Ascending aorta (tissue), 2 donors: ENCODE measurements around the gene NHERF2. TPM values are rescaled to one million over a fixed set of nuclear protein-coding genes. Genes with fewer than 3 reads are reported as not detected.

Experiments
- DNase-seq, 2 donors: peaks; one replicate each; pipeline ENCODE4 v3.0.0-alpha.2; 2019; ENCODE audit warnings: low spot score in 2 of 2
- H3K27ac ChIP-seq, 2 donors: fragments of 200-600 bp; sonication (generic); one replicate each; pipeline ENCODE4 v1.5.1; 2016 to 2017; ENCODE audit warnings: mild to moderate bottlenecking in 1 of 2
- H3K27me3 ChIP-seq: fragments of 200-600 bp; sonication (generic); one replicate; pipeline ENCODE4 v1.5.1; 2017
- H3K36me3 ChIP-seq, 2 donors: fragments of 200-600 bp; sonication (generic); one replicate each; pipeline ENCODE4 v1.5.1; 2016
- H3K4me1 ChIP-seq, 2 donors: fragments of 200-600 bp; sonication (generic); one replicate each; pipeline ENCODE4 v1.5.1; 2016 to 2017; ENCODE audit warnings: mild to moderate bottlenecking in 1 of 2
- H3K4me3 ChIP-seq, 2 donors: fragments of 200-600 bp; sonication (generic); one replicate each; pipeline ENCODE4 v1.5.1; 2016 to 2017; ENCODE audit warnings: mild to moderate bottlenecking in 1 of 2
- H3K9me3 ChIP-seq, 2 donors: fragments of 200-600 bp; sonication (generic); one replicate each; pipeline ENCODE4 v1.5.1; 2016
- intact Hi-C: fragments of 100-400 bp; cut with DNase I; formaldehyde crosslinking; loops from one replicate; pipeline ENCODE4 v1.15.1; 2023
- total RNA-seq: library from RNA; depleted of rRNA; stranded (reverse); fragments of >200 nt; gene quantifications from one replicate; pipeline ENCODE4 v1.1.0, GENCODE V29; 2016
- TF ChIP-seq, protein P1 (sequence below), 3 experiments: fragments of 200-600 bp in 2 of 3; fragments of 450-650 bp in 1 of 3; sonication (generic) in 2 of 3; IDR thresholded peaks; one replicate each; pipeline ENCODE4 v1.5.1; 2016 to 2019; ENCODE audit warnings: antibody characterized with exemption in 3 of 3, mild to moderate bottlenecking in 1 of 3, moderate library complexity in 1 of 3

The NHERF2 gene
- total RNA-seq, 1 donor from 2014 or later: 123 TPM

DNA sequence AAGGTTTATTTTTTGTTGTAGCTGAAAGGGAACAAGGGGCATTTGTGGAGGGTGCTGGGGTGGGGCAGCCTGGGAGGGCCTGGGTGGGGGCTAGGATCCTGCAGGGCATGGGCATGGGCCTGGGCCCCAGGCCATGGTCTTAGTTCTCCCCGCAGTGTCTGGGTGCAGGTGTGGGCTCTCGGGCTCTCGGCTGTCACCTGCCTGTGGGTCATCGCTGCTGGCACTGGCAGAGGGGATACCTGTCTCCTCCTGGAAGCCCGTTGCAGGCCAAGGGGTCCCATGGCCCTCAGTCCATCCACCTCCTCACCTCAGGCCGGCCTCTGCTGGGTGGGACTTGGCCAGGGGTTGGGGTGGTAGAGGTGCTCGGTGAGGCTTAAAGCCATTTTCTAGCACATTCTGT is 51.4 kb downstream of the NHERF2 start:
- no peaks in the 10 kb centered on the region for H3K4me1 ChIP-seq
- no peaks in the 10 kb centered on the region for H3K9me3 ChIP-seq
- TF ChIP-seq, protein P1, sequence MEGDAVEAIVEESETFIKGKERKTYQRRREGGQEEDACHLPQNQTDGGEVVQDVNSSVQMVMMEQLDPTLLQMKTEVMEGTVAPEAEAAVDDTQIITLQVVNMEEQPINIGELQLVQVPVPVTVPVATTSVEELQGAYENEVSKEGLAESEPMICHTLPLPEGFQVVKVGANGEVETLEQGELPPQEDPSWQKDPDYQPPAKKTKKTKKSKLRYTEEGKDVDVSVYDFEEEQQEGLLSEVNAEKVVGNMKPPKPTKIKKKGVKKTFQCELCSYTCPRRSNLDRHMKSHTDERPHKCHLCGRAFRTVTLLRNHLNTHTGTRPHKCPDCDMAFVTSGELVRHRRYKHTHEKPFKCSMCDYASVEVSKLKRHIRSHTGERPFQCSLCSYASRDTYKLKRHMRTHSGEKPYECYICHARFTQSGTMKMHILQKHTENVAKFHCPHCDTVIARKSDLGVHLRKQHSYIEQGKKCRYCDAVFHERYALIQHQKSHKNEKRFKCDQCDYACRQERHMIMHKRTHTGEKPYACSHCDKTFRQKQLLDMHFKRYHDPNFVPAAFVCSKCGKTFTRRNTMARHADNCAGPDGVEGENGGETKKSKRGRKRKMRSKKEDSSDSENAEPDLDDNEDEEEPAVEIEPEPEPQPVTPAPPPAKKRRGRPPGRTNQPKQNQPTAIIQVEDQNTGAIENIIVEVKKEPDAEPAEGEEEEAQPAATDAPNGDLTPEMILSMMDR (IDR thresholded peaks at IDR 0.05): no peak
- H3K27me3 ChIP-seq: no peaks in the 10 kb centered on the region
- H3K27ac ChIP-seq: no peak overlapping the region
- peaks cover 65 to 86% of the 10 kb centered on the region in 2 donors for H3K36me3 ChIP-seq
- H3K4me3 ChIP-seq: no peak overlapping the region
- DNase-seq: no peak
- intact Hi-C loops: no loop called here

DNA sequence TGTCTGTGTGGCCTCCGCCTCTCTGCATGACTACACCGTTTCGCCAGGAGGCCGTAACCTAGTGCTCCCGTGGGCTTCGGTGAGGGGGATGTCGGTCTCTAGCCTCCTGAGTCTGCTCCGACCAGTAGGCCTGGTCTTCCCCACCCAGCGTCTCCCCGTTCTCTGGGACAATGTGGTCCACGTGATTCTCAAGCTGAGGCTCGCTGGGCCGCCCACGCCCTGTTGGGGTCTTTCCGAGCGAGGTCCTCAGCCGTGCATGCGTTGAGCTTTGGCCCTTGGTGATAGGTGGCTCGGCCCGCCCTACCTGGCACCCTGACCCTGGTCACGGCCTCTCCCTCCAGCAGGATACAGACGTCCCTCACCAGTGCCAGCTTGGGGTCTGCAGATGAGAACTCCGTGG is 52.0 kb downstream of the NHERF2 start:
- intact Hi-C loops: no loop called here
- TF ChIP-seq, protein P1 (IDR thresholded peaks at IDR 0.05): no peak
- peaks cover 60 to 86% of the 10 kb centered on the region in 2 donors for H3K36me3 ChIP-seq
- no peak overlapping the region for H3K27ac ChIP-seq
- no peaks in the 10 kb centered on the region for H3K27me3 ChIP-seq
- no peaks in the 10 kb centered on the region for H3K4me1 ChIP-seq
- H3K9me3 ChIP-seq: no peaks in the 10 kb centered on the region
- no peak overlapping the region for H3K4me3 ChIP-seq
- DNase-seq: no peak

DNA sequence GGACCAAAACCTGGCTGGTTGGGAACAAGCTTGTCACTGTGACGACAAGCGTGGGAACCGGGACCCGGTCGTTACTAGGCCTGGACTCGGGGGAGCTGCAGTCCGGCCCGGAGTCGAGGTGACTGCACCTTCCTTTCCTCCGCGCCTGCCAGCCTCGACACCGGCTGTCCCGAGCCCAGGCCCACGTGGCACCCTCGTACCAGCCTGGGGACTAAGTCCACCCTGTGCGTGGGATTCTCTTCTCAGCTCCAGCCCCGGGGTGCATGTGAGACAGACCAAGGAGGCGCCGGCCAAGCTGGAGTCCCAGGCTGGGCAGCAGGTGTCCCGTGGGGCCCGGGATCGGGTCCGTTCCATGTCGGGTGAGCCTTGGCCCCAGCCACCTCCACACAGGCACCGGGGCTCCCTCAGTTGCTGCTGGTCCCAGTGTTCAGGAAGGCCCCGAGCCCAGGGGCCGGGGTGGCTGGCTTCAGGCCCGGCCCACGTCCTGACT is 52.7 kb downstream of the NHERF2 start:
- peaks cover 56 to 86% of the 10 kb centered on the region in 2 donors for H3K36me3 ChIP-seq
- H3K27ac ChIP-seq: no peak overlapping the region
- H3K9me3 ChIP-seq: no peaks in the 10 kb centered on the region
- no peak for DNase-seq
- no peaks in the 10 kb centered on the region for H3K27me3 ChIP-seq
- H3K4me1 ChIP-seq: no peaks in the 10 kb centered on the region
- no peak overlapping the region for H3K4me3 ChIP-seq
- TF ChIP-seq, protein P1 (IDR thresholded peaks at IDR 0.05): no peak
- intact Hi-C loops: no loop called here

DNA sequence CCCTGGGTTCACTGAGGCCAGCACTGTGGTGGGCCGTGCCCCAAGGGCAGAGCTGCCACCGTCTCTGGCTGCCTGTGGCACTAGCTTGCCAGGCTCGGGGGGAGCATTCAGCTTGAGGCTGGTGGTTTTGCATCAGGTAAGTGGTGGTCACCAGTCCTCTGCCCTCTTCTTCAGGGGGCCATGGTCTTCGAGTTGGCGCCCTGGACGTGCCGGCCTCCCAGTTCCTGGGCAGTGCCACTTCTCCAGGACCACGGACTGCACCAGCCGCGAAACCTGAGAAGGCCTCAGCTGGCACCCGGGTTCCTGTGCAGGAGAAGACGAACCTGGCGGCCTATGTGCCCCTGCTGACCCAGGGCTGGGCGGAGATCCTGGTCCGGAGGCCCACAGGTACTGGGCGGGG is 53.3 kb downstream of the NHERF2 start:
- H3K9me3 ChIP-seq: no peaks in the 10 kb centered on the region
- peaks cover 56 to 83% of the 10 kb centered on the region in 2 donors for H3K36me3 ChIP-seq
- no peaks in the 10 kb centered on the region for H3K27me3 ChIP-seq
- TF ChIP-seq, protein P1 (IDR thresholded peaks at IDR 0.05): no peak
- intact Hi-C loops: no loop called here
- no peak overlapping the region for H3K27ac ChIP-seq
- H3K4me3 ChIP-seq: no peak overlapping the region
- no peak for DNase-seq
- no peaks in the 10 kb centered on the region for H3K4me1 ChIP-seq

DNA sequence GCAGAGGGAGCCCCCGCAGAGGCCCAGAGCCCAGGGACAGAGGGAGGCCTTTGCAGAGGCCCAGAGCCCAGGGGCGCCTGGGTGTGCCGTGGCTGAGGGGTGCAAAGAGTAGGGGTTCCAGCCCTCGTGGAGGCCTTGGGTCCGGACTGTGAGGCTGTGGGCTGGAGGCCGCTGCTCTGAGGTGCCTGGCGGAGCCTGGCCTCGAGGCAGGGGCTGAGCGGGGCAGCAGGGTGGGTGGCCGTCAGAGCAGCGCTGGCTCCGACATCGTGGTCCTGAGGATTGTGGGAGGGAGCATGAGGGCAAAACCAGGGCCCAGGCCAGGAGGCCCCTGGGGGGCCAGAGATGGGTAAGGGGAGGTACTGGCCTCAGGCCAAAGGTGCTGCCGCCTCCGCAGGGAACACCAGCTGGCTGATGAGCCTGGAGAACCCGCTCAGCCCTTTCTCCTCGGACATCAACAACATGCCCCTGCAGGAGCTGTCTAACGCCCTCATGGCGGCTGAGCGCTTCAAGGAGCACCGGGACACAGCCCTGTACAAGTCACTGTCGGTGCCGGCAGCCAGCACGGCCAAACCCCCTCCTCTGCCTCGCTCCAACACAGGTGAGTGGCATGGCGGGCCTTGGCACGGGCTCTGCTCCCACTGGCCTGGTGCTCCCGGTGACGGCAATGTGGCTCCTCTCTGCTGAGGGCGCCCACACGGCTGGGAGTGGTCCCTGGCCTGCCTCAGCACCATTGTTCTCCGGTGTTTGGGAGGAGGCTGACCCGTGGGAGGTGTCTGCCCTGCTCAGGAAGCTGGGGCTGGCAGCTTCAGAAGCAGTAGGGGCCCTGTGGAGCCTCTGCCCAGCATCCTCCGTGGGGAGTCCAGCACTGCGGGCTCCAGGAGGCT is 54.7 kb downstream of the NHERF2 start:
- H3K36me3 ChIP-seq: peaks cover 62 to 83% of the 10 kb centered on the region in 2 donors
- no peak overlapping the region for H3K4me3 ChIP-seq
- no peaks in the 10 kb centered on the region for H3K9me3 ChIP-seq
- no peak for DNase-seq
- no peak overlapping the region for H3K27ac ChIP-seq
- no peaks in the 10 kb centered on the region for H3K27me3 ChIP-seq
- intact Hi-C loops: no loop called here
- H3K4me1 ChIP-seq: no peaks in the 10 kb centered on the region
- TF ChIP-seq, protein P1 (IDR thresholded peaks at IDR 0.05): no peak
